ENCODE results near the gene GALNT18.

DNA sequence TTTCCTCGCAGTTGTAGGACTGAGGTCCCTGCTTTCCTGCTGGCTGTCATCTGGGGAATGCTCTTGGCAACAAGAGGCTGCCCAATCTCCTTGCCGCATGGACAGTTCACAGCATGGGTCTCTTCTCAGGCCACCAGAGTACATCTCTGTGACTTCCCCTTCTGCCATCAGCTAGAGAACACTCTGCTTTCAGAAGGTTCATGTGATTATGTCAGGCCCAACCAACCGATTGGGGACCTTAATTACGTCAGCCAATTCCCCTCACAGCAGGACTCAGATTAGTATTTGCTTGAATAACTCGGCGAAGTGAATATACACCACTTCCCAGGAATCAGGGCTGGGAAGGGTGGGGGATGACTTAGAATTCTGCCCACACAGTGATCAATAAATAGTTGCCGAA lies 206.8 kb downstream of the GALNT18 start:
- no peak for TF ChIP-seq CREB1 (IDR thresholded peaks at IDR 0.05; ENCODE audit: low read depth)
- no peak for TF ChIP-seq EP300 (IDR thresholded peaks at IDR 0.05; ENCODE audit: borderline replicate concordance)
- no peak for TF ChIP-seq MAX (IDR thresholded peaks at IDR 0.05)
- TF ChIP-seq YY1 (IDR thresholded peaks at IDR 0.05; ENCODE audit: low read depth), result no peak
- no peak for TF ChIP-seq RAD21 (IDR thresholded peaks at IDR 0.05; ENCODE audit: low read depth)
- no peak for TF ChIP-seq TAF1 (IDR thresholded peaks at IDR 0.05; ENCODE audit: low read depth)
- TF ChIP-seq NFIC (IDR thresholded peaks at IDR 0.05), result no peak
- TF ChIP-seq, protein P1, sequence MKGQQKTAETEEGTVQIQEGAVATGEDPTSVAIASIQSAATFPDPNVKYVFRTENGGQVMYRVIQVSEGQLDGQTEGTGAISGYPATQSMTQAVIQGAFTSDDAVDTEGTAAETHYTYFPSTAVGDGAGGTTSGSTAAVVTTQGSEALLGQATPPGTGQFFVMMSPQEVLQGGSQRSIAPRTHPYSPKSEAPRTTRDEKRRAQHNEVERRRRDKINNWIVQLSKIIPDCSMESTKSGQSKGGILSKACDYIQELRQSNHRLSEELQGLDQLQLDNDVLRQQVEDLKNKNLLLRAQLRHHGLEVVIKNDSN (IDR thresholded peaks at IDR 0.05), result no peak

Data from Ishikawa (cell line).